T-helper 22 cell (primary cell): Measurements from ENCODE around the gene FER.
"Not testable (repeated sequence)": the region's sequence is repeated elsewhere in the genome, so short reads cannot be mapped to it uniquely, and the experiment has no call there.

ENCODE experiments used
- DNase-seq: peaks from one replicate; pipeline ENCODE4 v3.0.0-alpha.2; 2020; ENCODE audit warnings: low read depth

Gene FER

GRCh38 chr5:109125755-109126429 lies 378.2 kb downstream of the FER start:
- no peak for DNase-seq

GRCh38 chr5:109126481-109126880 lies 378.8 kb downstream of the FER start:
- no peak for DNase-seq

- DNase-seq, result no peak
Observed at GRCh38 chr5:109136906-109137305, 389.2 kb downstream of the FER start.

- DNase-seq, result no peak
Observed at GRCh38 chr5:109141222-109142200, 393.8 kb downstream of the FER start.

- DNase-seq, result no peak
Observed at GRCh38 chr5:109143031-109143430, 395.3 kb downstream of the FER start.

GRCh38 chr5:109145139-109145538 lies 397.4 kb downstream of the FER start:
- DNase-seq, result no peak

- DNase-seq, result no peak
Observed at GRCh38 chr5:109146591-109146990, 398.9 kb downstream of the FER start.

- DNase-seq, result no peak
Observed at GRCh38 chr5:109152565-109152964, 404.9 kb downstream of the FER start.

- DNase-seq, result no peak
Observed at GRCh38 chr5:109155625-109156024, 407.9 kb downstream of the FER start.

- DNase-seq, result no peak
Observed at GRCh38 chr5:109156885-109157284, 409.2 kb downstream of the FER start.

- no peak for DNase-seq
Observed at GRCh38 chr5:109160468-109160867, 412.8 kb downstream of the FER start.

- DNase-seq, result no peak
Observed at GRCh38 chr5:109161914-109162683, 414.4 kb downstream of the FER start.

GRCh38 chr5:109163336-109163735 lies 415.6 kb downstream of the FER start:
- DNase-seq, result no peak

- DNase-seq, result no peak
Observed at GRCh38 chr5:109164001-109164400, 416.3 kb downstream of the FER start.

GRCh38 chr5:109167586-109167985 lies 419.9 kb downstream of the FER start:
- DNase-seq, result no peak

GRCh38 chr5:109168151-109168550 lies 420.5 kb downstream of the FER start:
- no peak for DNase-seq

GRCh38 chr5:109170629-109171350 lies 423.1 kb downstream of the FER start:
- DNase-seq, result no peak

GRCh38 chr5:109171437-109172073 lies 423.9 kb downstream of the FER start:
- DNase-seq, result not testable (repeated sequence)

- DNase-seq, result no peak
Observed at GRCh38 chr5:109173036-109173794, 425.5 kb downstream of the FER start.

GRCh38 chr5:109177227-109177626 lies 429.5 kb downstream of the FER start:
- DNase-seq, result no peak

GRCh38 chr5:109177782-109178181 lies 430.1 kb downstream of the FER start:
- no peak for DNase-seq
